ENCODE data around the gene ADGRL3. TPM values are rescaled to one million over a fixed set of nuclear protein-coding genes. Genes with fewer than 3 reads are reported as not detected.
"Not testable (repeated sequence)": the region's sequence is repeated elsewhere in the genome, so short reads cannot be mapped to it uniquely, and the experiment has no call there.

Gene ADGRL3
- total RNA-seq, 1 experiment from 2014 or later: 5.4 TPM

- no peak for DNase-seq (ENCODE audit: low spot score)
These were observed 691.8 kb downstream of the ADGRL3 start for GRCh38 chr4:61891953-61892352.

DNA sequence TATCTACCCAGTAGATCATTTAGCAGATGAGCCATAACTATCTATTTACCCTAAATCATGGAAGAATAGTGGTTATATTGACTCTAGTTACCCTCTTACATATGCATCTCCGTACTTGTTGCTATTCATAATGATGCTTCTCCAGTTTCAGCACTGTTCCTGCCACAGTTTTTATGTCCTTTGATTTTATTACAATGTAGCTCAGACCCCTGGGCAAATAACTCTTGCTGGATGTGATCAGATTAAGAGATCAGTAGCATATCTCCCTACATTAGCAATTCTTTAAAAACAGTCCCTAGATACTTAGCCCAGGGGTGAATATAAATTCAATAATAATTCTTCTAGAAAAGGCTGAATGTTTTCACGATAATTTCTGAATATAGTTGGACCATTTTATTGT lies 696.5 kb downstream of the ADGRL3 start:
- DNase-seq (ENCODE audit: low spot score): no peak

DNA sequence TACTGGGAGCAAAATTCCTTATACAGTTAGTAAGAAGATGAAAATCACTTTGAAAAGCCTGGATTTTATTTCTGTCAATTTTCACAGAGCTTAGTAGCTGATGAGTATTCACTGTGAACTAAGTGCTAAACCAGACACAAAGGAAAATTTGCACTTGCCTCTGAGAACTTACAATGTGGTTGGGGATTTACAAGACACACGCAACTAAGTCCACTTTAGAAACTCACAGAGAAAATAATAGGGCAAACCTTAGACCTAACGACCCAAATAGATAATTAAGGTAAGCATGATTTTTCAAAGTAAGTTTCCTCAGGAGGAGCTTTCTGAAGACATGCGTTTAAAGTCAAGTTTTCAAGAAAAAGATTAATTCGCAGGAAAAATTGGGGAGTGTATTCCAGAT lies 708.9 kb downstream of the ADGRL3 start:
- no peak for DNase-seq (ENCODE audit: low spot score)

GRCh38 chr4:61911313-61911756 lies 711.2 kb downstream of the ADGRL3 start:
- no peak for DNase-seq (ENCODE audit: low spot score)

DNA sequence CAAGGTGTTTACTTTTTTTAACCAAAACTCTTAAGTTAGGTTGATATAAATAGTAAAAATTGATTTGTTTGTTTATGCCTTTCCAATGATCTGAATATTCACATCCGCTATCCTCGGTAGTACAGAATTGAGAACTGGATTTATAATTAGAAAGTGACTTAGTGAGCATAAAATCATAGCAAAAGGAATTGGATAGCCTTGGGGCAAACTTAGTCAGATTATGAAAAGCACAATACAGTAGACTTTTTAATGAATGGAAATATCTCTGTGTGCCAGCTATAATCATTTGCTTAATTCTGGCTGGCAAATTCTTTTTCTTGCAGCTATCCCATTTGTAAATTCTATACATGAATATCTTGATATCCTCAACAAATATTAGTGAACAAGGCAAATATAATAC lies 713.5 kb downstream of the ADGRL3 start:
- DNase-seq (ENCODE audit: low spot score): no peak

- DNase-seq (ENCODE audit: low spot score): no peak
These were observed 715.4 kb downstream of the ADGRL3 start for GRCh38 chr4:61915501-61915900.

DNA sequence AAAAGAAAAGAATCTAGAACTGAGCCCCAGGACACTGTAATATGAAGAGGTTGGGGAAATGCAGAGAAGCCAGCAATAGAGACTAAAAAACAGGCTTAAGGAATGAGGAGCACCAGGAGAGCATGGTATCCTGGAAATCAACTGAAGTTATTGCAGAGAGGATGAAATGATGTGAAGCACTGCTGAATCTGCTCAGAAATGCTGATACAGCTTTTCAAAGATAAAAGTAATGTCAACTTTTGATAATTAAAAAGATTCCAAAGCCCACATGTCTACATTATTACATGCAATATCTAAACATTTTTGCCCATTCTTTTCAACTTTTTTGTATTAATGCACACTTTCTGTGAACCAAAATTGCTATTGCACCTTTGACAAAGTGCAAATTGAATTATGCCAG lies 718.4 kb downstream of the ADGRL3 start:
- no peak for DNase-seq (ENCODE audit: low spot score)

GRCh38 chr4:61918987-61919386 lies 718.9 kb downstream of the ADGRL3 start:
- no peak for DNase-seq (ENCODE audit: low spot score)

DNA sequence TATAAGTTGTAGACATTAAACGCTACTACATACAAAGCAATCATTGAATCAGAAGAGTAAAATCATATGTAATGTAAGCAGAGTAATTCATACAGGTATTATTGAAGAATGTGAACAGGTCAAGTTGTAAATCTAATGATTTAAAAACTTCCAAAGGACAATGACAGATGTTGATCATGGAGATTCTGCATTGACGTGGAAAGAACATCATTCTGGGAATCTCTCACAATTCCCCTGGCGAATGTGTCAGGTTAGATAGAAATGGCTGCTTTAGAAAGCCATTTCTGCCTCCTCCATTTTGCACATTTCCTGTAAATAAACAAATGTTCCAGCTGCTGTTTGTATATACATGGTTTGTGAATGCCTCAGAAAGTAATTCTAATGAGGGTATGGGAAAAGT lies 719.4 kb downstream of the ADGRL3 start:
- DNase-seq (ENCODE audit: low spot score): no peak

DNA sequence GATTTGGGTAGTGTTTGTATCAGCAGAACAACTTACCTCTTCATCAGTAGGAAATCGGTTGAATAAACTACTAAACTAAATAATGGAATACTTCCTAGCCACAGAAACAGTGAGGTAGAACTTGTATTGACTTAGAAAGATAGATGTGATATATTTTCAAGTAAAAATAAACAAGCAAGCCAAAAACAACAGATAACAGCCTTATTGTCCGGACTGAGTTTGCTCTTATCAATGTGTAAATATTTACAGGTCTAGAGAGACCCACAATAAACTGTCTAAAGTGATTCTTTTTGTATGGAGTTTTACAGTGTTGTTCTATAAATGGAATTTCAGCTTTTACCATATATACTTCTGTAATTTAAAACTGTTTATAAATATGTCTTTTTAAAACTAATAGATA lies 721.8 kb downstream of the ADGRL3 start:
- no peak for DNase-seq (ENCODE audit: low spot score)

GRCh38 chr4:61922766-61923165 lies 722.6 kb downstream of the ADGRL3 start:
- DNase-seq (ENCODE audit: low spot score): no peak

GRCh38 chr4:61923179-61923578 lies 723.1 kb downstream of the ADGRL3 start:
- no peak for DNase-seq (ENCODE audit: low spot score)

GRCh38 chr4:61924131-61924530 lies 724.0 kb downstream of the ADGRL3 start:
- DNase-seq (ENCODE audit: low spot score): no peak

DNA sequence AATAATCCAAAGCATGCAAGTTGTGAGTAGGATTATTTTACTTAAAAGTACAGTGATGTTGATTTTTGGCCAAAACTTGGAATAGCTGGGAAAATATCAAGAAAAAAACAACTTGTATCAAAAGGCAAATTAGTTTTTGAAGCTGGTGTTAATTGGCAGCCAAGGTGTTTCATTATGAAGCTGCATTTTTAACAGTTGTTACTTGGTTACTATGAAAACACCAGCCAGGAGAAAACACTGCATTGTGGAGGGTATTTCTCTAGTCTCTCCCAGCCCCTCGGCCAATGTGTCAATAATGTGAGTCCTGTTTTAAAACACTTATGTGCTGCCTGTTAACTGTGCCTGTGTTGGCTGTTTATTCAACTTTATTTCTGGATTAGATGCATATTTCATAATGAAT lies 733.4 kb downstream of the ADGRL3 start:
- DNase-seq (ENCODE audit: low spot score): no peak

GRCh38 chr4:61934198-61934597 lies 734.1 kb downstream of the ADGRL3 start:
- DNase-seq (ENCODE audit: low spot score): peak; percentile 11

DNA sequence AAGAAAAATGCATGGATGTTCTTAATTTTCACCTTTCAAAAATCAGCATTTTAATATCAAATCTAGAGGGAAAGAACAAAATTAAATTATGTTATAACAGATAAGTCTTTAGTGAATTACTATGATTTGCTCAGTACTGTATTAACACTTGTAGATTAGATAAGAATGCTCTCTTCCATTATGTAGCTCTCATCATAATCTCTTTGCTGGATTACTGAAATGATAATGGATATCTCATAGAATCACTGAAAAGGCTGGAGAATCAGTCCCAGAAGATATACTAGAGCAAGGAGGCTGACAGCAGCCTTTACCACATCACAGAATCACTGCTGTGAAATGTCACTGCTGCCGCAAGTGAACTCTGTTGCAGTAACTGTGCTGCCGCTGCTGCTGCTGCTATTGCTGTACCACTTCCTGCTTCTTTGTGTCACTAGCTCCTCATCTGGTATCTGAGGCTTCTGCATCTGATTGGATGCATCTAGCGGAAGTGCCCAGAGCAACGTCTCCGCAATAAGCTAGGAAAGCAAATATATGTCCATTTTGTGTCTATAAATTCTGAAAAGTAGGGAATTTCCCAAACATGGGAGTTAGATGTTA lies 738.2 kb downstream of the ADGRL3 start:
- DNase-seq (ENCODE audit: low spot score): peak; percentile 74

- DNase-seq (ENCODE audit: low spot score): no peak
These were observed 750.5 kb downstream of the ADGRL3 start for GRCh38 chr4:61950625-61951024.

- DNase-seq (ENCODE audit: low spot score): no peak
These were observed 753.3 kb downstream of the ADGRL3 start for GRCh38 chr4:61953386-61953785.

GRCh38 chr4:61958591-61958990 lies 758.5 kb downstream of the ADGRL3 start:
- DNase-seq (ENCODE audit: low spot score): no peak

- no peak for DNase-seq (ENCODE audit: low spot score)
These were observed 759.0 kb downstream of the ADGRL3 start for GRCh38 chr4:61959087-61959486.

DNA sequence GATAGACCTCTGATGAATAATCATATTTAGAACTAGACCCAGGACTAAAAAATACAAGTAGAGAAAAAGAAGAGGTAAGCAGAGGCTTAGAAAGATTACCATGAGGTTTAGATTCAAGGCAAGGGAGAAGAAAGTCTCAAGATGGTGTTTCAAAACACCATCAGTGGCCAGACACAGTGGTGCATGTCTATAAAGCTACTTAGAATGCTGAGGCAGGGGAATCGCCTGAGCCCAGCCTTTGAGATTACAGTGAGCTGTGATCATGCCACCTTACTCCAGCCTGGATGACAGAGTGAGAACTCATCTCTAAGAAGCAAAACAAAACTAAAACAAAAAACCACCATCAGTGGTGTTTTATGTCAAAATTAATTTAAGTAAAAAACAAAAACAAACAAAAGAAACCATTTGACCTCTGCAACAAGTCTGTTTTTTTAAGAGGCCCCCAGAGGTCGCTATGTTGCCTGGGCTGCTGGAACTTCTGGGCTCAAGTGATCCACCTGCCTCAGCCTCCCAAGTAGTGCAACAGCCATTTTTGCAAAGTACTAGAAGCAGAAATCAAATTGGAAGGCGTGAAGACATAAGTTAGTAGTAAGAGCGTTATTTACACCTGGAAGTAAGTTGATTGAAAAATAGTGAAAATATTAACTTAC lies 784.3 kb downstream of the ADGRL3 start:
- no peak for DNase-seq (ENCODE audit: low spot score)

DNA sequence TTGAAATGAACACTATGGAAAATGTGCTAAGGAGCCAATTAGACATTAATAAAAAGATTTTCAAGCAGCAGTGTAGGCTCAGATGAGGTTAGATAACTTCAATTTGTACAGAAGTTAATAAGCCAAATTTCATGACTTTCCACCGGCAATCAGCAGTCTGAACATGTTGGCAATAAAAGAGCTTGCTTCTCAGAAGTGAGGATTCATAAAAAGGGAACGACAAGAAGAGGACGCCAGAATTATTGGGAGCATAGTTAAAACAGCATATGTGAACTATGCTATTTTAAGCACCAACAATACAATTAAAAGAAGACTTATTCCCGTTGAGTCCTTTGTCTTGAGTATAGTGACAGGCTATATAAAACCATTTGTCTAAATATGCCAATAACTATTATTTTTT lies 785.3 kb downstream of the ADGRL3 start:
- no peak for DNase-seq (ENCODE audit: low spot score)

GRCh38 chr4:61986929-61987328 lies 786.8 kb downstream of the ADGRL3 start:
- DNase-seq (ENCODE audit: low spot score): not testable (repeated sequence)

- no peak for DNase-seq (ENCODE audit: low spot score)
These were observed 792.2 kb downstream of the ADGRL3 start for GRCh38 chr4:61992351-61992750.

Measured in A172 (cell line).